GM12878 (cell line): ENCODE results near the gene SS18. TPM values are rescaled to one million over a fixed set of nuclear protein-coding genes. Genes with fewer than 3 reads are reported as not detected.

Experiments
- CBX5 ChIP-seq: sonication (generic); IDR thresholded peaks from 2 replicates; pipeline ENCODE4 v1.6.1; 2016; ENCODE audit warnings: low read depth, moderate library complexity, mild to moderate bottlenecking, inconsistent platforms
- CHD1 ChIP-seq: IDR thresholded peaks from 2 replicates; pipeline ENCODE4 v1.6.1; 2012; ENCODE audit warnings: low read depth, low read length, improper control_type of control experiment
- CHD2 ChIP-seq: IDR thresholded peaks from 2 replicates; pipeline ENCODE4 v1.6.1; 2011; ENCODE audit warnings: low read depth, low read length, improper control_type of control experiment, borderline replicate concordance
- HDAC2 ChIP-seq: fragments of 200-600 bp; sonication (generic); IDR thresholded peaks from 2 replicates; pipeline ENCODE4 v1.6.1; 2017
- KAT2A ChIP-seq: conservative IDR thresholded peaks from 2 replicates; pipeline ENCODE4 v1.6.1; 2011; ENCODE audit warnings: low read depth, low read length; ENCODE audit not compliant: control insufficient read depth
- MYC ChIP-seq: IDR thresholded peaks from 2 replicates; pipeline ENCODE4 v1.6.1; 2011; ENCODE audit warnings: mild to moderate bottlenecking, low read length, moderate library complexity, inconsistent platforms; ENCODE audit not compliant: insufficient read depth, insufficient replicate concordance, insufficient read length, severe bottlenecking
- NBN ChIP-seq: fragments of 450-650 bp; IDR thresholded peaks from 2 replicates; pipeline ENCODE4 v1.6.1; 2016
- NR2C2 ChIP-seq: IDR thresholded peaks from 2 replicates; pipeline ENCODE4 v1.6.1; 2011; ENCODE audit warnings: borderline replicate concordance, low read depth; ENCODE audit not compliant: control insufficient read depth, insufficient read length
- PAX8 ChIP-seq: fragments of 450-650 bp; IDR thresholded peaks from 2 replicates; pipeline ENCODE4 v1.6.1; 2017; ENCODE audit warnings: mild to moderate bottlenecking, moderate library complexity
- PML ChIP-seq: IDR thresholded peaks from 2 replicates; pipeline ENCODE4 v1.6.1; 2012; ENCODE audit warnings: low read length, inconsistent platforms
- POLR2A ChIP-seq: IDR thresholded peaks from 2 replicates; pipeline ENCODE4 v1.6.1; 2011; ENCODE audit warnings: low read depth, mild to moderate bottlenecking, low read length
- POLR2AphosphoS5 ChIP-seq: IDR thresholded peaks from 2 replicates; pipeline ENCODE4 v1.6.1; 2011; ENCODE audit warnings: mild to moderate bottlenecking, low read length, inconsistent platforms
- POU2F2 ChIP-seq: IDR thresholded peaks from 3 replicates; pipeline ENCODE4 v1.6.1; 2011; ENCODE audit warnings: low read depth, mild to moderate bottlenecking, low read length, borderline replicate concordance
- SPI1 ChIP-seq: IDR thresholded peaks from 2 replicates; pipeline ENCODE4 v1.6.1; 2011; ENCODE audit warnings: low read depth, mild to moderate bottlenecking, low read length, moderate library complexity, borderline replicate concordance; ENCODE audit not compliant: insufficient read depth
- TBL1XR1 ChIP-seq: IDR thresholded peaks from 2 replicates; pipeline ENCODE4 v1.6.1; 2012; ENCODE audit warnings: low read depth, low read length, improper control_type of control experiment
- TCF3 ChIP-seq: IDR thresholded peaks from 2 replicates; pipeline ENCODE4 v1.6.1; 2012; ENCODE audit warnings: low read depth, mild to moderate bottlenecking, low read length, borderline replicate concordance; ENCODE audit not compliant: insufficient read depth
- polyA plus RNA-seq, 11 experiments: library from polyadenylated mRNA; depleted of rRNA in 4 of 11; unstranded in 6 of 11; stranded (reverse) in 5 of 11; fragments of >200 nt; fragmentation: Nextera tagmentation in 4 of 11; fragmentation: Illumina TruSeq in 1 of 11; extraction: Ambion mirVana in 4 of 11; extraction: Trizol in 1 of 11; gene quantifications; 1 replicate in 1 of 11; 2 replicates in 10 of 11; pipeline versions ENCODE4 v1.2.1 to v1.2.3, GENCODE V29; 2011 to 2016; ENCODE audit warnings: inconsistent platforms in 2 of 11, missing spikeins in 2 of 11, low read depth in 1 of 11
- total RNA-seq, 4 experiments: library from RNA; depleted of rRNA in 3 of 4; stranded (reverse); fragments of >200 nt in 3 of 4; fragmentation: Illumina TruSeq in 1 of 4; extraction: Trizol in 1 of 4; gene quantifications; 2 replicates each; pipeline versions ENCODE4 v1.2.1 to v1.2.3, GENCODE V29; 2013 to 2021
- TF ChIP-seq, protein P1 (sequence below): IDR thresholded peaks from 2 replicates; pipeline ENCODE4 v1.6.1; 2012; ENCODE audit warnings: low read depth, low read length, improper control_type of control experiment
- TF ChIP-seq, protein P2 (sequence below): fragments of 450-650 bp; conservative IDR thresholded peaks from 2 replicates; pipeline ENCODE4 v1.6.1; 2017; ENCODE audit warnings: mild to moderate bottlenecking, moderate library complexity
- TF ChIP-seq, protein P3 (sequence below): fragments of 450-650 bp; IDR thresholded peaks from 2 replicates; pipeline ENCODE4 v1.6.1; 2017; ENCODE audit warnings: mild to moderate bottlenecking, low read depth, inconsistent platforms; ENCODE audit not compliant: poor library complexity, severe bottlenecking

Gene SS18
- total and polyA plus RNA-seq, 10 of the 15 experiments (the other 5 are each of a cell fraction or from before 2014, with no cell fraction given): 16.6 to 153 (median 81.8) TPM

- TF ChIP-seq TBL1XR1: 0 out of 2 replicates have a peak, but pooled peaks have one; percentile 26
- peak; percentile 98 for TF ChIP-seq POLR2A
- TF ChIP-seq CHD2: peak; percentile 55; the same call in 1 of the 2 replicates
- TF ChIP-seq, protein P1, sequence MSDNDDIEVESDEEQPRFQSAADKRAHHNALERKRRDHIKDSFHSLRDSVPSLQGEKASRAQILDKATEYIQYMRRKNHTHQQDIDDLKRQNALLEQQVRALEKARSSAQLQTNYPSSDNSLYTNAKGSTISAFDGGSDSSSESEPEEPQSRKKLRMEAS: no peak; the same call in 1 of the 2 replicates
- peak; percentile 56; the same call in 1 of the 2 replicates for TF ChIP-seq TCF3
- TF ChIP-seq POLR2AphosphoS5: peak; percentile 95
- 0 out of 2 replicates have a peak, but pooled peaks have one; percentile 68 for TF ChIP-seq CBX5
- peak; percentile 93 for TF ChIP-seq PML
- TF ChIP-seq HDAC2: no peak
- no peak for TF ChIP-seq MYC
- TF ChIP-seq PAX8: no peak
- no peak for TF ChIP-seq NR2C2
- TF ChIP-seq, protein P2, sequence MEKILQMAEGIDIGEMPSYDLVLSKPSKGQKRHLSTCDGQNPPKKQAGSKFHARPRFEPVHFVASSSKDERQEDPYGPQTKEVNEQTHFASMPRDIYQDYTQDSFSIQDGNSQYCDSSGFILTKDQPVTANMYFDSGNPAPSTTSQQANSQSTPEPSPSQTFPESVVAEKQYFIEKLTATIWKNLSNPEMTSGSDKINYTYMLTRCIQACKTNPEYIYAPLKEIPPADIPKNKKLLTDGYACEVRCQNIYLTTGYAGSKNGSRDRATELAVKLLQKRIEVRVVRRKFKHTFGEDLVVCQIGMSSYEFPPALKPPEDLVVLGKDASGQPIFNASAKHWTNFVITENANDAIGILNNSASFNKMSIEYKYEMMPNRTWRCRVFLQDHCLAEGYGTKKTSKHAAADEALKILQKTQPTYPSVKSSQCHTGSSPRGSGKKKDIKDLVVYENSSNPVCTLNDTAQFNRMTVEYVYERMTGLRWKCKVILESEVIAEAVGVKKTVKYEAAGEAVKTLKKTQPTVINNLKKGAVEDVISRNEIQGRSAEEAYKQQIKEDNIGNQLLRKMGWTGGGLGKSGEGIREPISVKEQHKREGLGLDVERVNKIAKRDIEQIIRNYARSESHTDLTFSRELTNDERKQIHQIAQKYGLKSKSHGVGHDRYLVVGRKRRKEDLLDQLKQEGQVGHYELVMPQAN: peak; percentile 70
- no peak for TF ChIP-seq KAT2A
- peak; percentile 81 for TF ChIP-seq POU2F2
- TF ChIP-seq, protein P3, sequence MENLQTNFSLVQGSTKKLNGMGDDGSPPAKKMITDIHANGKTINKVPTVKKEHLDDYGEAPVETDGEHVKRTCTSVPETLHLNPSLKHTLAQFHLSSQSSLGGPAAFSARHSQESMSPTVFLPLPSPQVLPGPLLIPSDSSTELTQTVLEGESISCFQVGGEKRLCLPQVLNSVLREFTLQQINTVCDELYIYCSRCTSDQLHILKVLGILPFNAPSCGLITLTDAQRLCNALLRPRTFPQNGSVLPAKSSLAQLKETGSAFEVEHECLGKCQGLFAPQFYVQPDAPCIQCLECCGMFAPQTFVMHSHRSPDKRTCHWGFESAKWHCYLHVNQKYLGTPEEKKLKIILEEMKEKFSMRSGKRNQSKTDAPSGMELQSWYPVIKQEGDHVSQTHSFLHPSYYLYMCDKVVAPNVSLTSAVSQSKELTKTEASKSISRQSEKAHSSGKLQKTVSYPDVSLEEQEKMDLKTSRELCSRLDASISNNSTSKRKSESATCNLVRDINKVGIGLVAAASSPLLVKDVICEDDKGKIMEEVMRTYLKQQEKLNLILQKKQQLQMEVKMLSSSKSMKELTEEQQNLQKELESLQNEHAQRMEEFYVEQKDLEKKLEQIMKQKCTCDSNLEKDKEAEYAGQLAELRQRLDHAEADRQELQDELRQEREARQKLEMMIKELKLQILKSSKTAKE: peak; percentile 95
- peak; percentile 35; the same call in 1 of the 2 replicates for TF ChIP-seq SPI1
- TF ChIP-seq CHD1: peak; percentile 98
- TF ChIP-seq NBN: peak; percentile 98
Observed at GRCh38 chr18:26090130-26091046, at the start of gene SS18 (continued).
